ENCODE data around the gene RAVER2.
"Not testable (repeated sequence)": the region's sequence is repeated elsewhere in the genome, so short reads cannot be mapped to it uniquely, and the experiment has no call there.

Gene RAVER2, protein sequence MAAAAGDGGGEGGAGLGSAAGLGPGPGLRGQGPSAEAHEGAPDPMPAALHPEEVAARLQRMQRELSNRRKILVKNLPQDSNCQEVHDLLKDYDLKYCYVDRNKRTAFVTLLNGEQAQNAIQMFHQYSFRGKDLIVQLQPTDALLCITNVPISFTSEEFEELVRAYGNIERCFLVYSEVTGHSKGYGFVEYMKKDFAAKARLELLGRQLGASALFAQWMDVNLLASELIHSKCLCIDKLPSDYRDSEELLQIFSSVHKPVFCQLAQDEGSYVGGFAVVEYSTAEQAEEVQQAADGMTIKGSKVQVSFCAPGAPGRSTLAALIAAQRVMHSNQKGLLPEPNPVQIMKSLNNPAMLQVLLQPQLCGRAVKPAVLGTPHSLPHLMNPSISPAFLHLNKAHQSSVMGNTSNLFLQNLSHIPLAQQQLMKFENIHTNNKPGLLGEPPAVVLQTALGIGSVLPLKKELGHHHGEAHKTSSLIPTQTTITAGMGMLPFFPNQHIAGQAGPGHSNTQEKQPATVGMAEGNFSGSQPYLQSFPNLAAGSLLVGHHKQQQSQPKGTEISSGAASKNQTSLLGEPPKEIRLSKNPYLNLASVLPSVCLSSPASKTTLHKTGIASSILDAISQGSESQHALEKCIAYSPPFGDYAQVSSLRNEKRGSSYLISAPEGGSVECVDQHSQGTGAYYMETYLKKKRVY

DNA sequence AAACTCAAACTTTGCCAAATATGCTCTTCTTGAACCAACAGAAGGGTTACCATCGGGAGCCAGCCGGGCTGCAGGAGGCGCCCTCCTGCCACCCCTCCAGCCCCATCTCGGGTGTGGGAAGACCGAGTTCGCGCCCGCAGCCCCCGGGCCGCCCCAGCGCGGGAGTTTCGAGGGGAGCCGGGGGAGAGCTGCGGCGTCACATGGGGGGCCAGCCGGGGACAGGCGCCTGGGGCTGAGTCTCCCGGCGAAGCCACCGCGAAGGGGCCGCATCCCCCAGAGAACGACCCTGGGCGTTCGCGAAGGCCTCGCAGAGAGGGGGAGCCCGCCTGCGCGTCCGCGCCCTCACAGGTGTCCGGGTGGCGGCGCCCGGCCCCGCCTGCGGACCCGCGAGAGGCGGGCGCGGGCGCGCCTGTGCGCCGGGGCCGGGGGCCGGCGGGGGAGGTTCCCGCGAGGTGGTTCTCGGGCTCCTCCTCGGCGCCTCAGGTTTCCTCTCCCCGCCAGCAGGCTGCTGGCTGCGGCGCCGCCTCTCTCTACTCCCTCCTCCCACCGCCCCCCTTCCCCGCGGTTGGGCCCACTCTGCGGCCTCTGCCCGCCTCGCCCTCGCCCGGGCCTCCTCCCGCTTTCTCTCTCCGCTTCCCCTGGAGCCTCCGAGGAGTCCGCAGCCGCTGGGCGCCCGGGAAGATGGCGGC lies at the start of gene RAVER2:
TSS of gene RAVER2 (plus strand) at position 584 of the 689 bp plus-strand sequence. CDS start at position 682, 98 bp downstream.
- peak; percentile 58 to 63 for DNase-seq

DNA sequence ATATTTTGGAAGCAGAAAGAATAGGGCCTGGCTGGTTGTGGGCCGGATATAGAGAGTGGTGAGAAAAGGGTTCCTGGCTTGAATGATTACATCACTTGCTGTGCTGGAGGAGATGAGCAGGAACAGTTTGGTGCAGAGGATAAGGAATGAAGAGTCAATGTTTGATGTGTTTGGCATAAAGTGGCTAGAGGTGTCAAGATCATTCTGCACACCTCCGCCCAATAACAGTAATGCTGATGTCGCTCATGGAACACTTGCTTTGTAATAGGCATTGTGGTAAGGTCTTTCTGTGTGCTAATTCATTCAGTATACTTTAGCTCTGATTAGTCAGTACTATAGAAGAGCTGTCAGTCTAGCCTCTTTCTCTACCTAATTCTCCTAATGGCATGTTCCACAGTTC lies 48.0 kb upstream of the RAVER2 start:
- DNase-seq: no peak

DNA sequence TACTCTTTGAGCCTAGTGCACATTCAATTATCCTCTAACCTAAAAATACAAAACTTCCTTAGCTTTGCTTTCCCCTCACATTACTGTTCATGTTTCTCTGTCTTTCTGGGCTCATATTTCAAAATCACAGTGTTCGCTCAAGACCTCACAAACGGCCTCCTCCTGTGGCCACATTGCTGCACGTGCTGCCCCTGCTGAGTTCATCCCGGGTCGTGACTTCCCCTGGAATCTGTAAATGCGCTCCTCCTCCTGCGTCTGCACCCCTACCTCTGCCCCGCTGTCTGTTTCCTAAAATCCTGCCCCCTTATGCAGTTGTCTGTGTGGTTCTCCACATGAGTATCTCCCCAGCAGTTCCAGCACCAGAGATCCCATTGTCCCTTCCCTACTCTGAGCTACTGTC lies 45.5 kb upstream of the RAVER2 start:
- no peak for DNase-seq

DNA sequence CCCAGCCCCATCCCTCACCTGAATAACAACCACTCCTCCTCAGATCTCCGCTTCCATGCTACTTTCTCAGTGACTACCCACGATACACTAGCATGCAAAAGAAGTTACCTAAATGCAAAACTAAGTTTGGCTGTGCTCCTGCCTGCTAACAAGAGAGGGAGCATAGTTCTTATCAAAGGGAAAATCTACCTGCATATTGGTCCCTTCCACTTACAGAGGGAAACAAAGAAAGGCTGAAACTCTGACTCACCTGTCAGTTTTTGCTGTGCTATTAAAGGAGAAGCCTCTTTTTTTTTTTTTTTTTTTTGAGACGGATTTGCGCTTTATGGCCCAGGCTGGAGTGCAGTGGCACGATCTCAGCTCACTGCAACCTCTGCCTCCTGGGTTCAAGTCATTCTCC lies 43.8 kb upstream of the RAVER2 start:
- no peak for DNase-seq

DNA sequence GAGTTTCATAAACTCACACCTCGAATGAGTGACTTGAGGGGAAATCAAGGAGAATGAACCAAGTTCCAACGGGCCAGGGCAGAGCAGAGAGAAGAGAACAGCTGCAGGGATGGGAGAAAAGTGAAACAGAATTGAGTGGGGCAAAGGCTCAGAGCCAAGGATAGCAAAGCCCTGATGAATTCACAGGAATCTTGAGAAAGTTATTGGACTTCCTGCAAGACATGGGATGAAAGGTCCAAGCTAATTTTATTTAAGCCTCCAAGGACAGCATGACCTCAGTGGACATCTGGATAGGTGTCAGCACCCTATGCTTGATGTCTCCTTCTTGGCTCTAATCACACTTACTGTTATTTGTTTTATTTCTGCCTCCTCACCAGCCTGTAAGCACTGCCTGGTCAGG lies 43.0 kb upstream of the RAVER2 start:
- no peak for DNase-seq

DNA sequence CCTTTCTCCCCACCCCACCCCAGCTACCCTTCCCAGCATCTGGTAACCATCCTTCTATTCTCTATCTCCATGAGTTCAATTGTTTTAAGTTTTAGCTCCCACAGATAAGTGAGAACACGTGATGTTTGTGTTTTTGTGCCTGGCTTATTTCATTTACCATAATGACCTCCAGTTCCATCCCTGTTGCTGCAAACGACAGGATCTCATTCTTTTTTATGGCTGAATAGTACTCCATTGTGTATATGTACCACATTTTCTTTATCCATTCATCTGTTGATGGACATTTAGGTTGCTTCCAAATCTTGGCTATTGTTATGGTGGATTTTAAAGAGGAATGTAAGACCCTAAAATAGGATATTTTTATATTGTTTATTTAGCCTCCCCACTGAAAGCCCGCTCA lies 42.2 kb upstream of the RAVER2 start:
- not testable (repeated sequence) for DNase-seq

DNA sequence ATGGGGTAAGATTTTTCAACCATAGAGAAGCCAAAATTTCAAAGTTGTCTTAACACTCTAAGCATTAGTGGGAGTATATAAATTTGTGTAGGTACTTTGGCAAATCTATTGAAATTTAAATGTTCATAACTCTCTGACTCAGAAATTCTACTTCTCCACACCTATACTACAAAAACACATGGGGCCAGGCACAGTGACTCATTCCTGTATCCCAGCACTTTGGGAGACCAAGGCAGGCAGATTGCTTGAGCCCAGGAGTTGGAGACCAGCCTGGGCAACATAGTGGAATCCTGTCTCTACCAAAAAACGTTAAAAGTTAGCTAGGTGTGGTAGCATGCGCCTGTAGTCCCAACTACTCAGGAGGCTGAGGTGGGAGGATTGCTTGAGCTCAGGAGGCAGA lies 41.3 kb upstream of the RAVER2 start:
- DNase-seq: no peak

DNA sequence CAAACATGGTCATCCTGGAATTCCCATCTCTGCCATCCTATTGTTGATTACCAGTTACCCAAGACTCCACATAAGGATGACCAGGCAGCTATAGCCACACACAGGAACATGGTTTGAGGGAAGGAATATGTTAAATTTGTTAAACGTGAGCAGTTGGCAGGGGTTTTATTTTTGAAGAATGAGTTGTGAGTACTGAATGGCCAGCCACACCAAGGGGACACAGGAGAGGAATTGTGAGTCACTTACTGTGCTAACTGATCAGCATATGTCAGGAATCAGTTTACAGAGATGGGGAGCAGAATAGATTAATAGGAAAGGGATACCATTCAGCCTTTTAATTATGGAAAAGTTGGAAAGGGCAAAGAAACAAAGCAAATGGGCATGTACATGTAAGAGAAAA lies 39.3 kb upstream of the RAVER2 start:
- DNase-seq: no peak

DNA sequence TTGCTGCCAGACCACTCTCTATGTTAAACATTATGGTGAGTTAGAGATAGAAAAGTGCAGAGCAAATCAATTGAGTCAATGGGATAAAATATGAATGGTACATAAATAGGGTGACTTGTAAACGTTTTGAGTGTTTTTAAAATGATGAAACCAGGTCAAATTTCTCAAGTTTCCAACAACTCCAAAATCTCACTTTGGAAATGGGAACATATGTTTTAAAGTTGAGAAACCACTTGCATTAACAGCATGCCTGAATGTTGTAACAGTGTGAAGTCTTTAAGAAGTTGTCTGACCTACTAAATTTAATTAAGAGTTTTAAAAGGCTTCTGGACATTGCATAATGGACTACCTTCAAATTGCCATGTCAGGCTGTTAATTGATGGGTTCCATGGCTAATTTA lies 33.6 kb upstream of the RAVER2 start:
- DNase-seq: no peak

DNA sequence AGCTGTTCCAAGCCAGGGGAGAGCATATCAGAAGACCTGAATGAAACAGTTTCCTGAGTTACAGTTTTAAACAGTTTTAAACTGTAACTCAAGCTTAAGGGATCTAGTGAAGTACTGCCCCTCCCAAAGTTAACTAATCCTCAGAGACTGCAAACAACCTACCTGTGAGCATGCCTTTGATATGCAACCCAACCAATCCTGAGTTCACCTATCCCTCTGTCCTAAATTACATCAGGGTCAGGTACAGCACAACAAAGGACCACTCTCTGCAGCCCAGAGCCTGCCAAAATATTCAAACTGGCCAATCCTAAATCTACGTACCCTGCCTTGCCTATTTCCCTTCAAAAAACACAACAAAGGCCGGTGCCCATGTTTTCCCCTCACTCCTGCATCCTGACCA lies 32.8 kb upstream of the RAVER2 start:
- DNase-seq: no peak

DNA sequence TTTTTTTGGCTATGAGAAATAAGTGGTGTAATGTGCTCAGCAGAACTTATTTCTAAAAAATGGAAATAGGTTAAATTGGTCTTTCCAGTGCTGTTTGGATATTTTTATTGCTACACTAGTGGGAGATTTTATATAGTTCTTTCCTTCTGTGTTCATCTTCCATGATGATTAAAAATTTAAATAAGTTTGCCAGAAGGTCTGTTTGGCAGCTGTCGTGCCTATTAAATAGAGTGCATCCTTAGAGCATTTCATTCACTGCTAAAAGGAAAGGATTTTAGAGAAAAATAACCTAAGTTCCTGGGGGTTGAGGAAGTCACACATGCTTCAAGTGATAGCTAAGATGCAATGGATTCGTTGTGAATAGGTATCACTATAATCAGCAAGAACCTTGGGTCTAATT lies 29.7 kb upstream of the RAVER2 start:
- no peak for DNase-seq

DNA sequence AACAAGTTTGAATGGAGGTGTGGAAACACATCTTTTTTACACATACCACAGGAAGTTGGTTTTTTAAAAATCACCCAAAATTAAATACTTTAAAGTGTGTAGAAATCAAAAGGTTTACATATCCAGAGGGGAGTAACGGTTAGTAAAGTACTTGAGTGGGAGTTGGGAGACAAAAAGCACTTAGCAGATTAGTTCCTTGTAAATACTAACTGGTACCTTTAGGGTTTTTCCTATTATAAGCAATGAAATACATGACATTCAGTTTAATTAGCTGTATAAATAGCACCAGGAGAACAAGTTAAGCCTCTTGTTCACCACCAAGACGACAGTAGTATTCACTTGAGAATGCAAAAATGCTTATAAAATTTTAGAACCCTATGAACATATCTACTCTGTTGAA lies 23.7 kb upstream of the RAVER2 start:
- no peak for DNase-seq

DNA sequence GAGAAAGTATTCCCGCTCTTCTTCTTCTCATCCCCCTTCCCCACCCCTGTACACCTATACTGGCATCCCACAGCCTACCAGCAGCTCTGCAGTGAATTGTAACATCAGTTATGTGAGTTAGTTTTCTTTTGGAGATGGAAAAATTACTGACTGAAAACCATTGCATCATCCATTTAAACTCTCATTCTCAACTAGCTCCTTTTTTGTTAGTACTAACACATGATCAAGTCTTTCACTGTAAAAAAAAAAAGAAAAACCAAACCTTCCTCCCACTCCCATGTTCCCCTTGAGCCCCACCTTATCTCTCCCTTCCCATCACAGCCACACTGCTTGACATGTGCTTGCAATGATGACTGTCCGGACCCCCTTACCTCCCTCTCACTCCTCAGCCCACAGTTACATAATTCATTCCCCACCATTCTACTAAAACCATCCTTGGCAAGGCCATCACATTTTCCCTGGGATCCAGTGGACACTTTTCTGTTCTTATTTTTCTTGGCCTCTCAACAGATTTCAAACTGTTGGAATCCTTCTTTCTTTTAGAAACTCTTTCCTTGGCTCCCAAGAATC lies 23.2 kb upstream of the RAVER2 start:
- no peak for DNase-seq

DNA sequence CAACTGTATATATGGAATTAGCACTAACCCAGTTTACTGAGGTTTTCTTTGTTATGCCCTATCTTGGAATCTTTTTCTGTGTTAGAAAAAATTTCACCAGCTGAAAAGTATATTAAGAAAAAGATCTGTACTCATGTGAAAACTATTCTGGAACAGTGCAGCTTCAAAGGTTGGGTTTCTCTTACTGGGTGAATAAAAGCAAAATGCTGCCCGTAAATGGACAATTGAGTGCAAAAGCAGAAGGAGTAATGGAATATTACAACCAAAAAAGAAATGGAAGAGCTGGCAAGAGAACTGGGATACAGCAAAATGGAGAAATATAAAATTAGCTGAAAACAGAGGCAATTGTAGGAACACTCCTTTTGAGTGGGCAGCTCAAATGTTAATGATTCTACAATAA lies 17.0 kb upstream of the RAVER2 start:
- no peak for DNase-seq

DNA sequence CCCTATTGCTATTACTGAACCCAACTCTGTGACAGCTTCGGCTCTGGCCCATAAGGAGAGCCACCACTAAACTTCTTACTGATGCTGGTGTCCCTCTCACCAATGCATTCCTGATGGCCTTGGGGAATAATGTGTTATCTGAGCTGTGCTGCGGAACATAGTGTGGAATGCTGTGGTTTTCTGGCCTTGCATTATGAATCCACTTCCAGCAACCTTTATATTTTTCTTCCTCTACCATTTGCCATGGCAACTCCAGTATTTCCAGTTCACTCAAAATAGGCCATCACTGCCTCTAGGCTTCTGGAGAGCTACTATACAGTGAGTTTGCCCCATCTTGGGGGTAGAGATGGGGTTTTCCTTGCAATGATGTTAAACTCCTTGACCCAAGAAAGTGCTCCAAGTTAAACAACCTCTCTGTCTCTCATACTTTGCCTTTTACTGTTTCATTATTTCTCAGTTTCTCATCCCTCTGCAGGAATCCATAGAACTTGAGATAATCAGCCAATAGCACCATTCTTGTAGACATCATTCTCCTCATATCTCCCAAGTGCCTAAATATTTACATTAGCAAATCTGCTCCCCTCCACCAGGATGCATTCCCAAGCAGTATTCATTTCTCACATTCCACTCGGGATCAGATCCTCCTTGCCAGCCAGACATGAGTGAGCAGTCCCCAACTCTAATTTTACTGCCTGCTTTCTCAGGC lies 11.1 kb upstream of the RAVER2 start:
- DNase-seq: no peak

DNA sequence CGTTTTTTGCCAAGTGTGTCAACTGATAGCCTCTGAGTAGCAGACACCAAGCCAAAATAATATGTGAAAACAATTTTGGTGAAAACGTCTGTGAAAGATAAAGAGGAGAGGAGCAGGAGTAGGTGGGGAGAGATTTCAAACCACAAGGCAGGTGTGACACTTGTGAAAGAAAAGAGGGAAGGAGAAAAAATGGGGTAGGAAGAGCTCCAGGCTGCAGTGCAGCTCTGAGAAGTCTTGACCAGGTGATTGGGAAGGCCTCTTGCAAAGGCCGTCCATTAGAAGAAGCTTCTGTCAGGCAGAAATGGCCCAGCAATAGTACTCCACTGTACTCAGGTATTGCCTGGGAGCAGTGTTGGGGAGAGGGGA lies 10.6 kb upstream of the RAVER2 start:
- no peak for DNase-seq

DNA sequence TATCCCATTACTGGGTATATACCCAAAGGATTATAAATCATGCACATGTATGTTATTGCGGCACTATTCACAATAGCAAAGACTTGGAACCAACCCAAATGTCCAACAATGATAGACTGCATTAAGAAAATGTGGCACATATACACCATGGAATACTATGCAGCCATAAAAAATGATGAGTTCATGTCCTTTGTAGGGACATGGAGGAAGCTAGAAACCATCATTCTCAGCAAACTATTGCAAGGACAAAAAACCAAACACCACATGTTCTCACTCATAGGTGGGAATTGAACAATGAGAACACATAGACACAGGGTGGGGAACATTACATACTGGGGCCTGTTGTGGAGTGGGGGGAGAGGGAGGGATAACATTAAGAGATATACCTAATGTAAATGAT lies 4.2 kb upstream of the RAVER2 start:
- not testable (repeated sequence) for DNase-seq

DNA sequence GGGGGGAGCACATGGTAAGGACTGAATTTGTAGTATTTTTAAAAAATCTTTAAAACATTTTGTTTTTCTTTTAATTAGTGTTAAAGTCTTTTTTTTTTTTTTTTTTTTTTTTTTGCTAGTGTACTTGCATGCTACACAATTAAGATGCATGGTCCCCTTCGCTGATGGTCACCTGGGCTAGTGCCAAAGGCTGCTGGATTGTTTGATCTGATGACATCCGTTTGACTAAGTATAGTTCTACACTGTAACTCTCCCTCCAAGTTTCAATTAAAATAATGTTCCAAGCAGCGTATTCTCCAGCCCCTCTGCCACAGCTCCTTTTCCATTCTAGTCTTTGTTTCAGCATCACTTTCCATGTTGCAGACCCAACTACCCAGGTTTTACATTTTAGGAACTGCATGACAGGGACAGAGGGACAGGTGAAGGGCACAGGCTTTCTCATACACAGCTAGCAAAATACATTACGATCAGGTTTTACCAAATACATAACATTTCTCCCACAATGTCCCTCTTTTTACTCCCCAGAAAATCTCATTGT lies 852 bp upstream of the RAVER2 start:
- DNase-seq: no peak

DNA sequence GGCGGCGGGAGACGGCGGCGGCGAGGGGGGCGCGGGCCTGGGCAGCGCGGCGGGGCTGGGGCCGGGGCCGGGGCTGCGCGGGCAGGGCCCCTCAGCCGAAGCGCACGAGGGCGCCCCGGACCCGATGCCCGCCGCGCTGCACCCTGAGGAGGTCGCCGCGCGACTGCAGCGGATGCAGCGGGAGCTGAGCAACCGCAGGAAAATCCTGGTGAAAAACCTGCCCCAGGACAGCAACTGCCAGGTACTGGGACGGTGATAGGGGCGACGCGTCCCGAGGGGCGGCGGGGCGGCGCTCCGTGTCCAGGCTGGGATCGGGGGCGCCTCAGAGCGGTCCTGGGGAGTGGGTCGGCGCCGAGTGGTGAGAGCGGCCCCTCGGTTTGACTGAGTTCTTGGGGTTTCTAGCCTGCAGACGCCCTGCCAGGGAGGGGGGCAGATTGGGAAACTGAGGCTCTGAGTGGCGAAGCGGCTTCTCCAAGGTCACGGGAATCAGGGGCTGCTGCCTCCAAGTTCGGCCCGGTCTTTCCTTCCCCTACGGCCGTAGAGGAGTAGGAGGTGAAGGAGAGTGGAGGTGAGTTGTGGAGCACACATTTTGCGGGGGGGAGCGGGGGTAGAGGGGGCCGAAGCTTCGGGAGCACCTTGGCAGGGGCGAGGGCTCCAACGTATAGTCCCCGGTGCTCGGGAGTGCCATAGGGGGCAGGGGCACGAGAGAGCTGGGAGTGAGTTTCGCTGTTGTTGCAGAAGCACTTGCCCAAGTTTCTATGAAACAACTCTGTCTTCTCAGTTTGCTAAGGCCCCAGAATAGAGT lies 508 bp downstream of the RAVER2 start:
- DNase-seq: peak in 1 of 2 donors; percentile 10

DNA sequence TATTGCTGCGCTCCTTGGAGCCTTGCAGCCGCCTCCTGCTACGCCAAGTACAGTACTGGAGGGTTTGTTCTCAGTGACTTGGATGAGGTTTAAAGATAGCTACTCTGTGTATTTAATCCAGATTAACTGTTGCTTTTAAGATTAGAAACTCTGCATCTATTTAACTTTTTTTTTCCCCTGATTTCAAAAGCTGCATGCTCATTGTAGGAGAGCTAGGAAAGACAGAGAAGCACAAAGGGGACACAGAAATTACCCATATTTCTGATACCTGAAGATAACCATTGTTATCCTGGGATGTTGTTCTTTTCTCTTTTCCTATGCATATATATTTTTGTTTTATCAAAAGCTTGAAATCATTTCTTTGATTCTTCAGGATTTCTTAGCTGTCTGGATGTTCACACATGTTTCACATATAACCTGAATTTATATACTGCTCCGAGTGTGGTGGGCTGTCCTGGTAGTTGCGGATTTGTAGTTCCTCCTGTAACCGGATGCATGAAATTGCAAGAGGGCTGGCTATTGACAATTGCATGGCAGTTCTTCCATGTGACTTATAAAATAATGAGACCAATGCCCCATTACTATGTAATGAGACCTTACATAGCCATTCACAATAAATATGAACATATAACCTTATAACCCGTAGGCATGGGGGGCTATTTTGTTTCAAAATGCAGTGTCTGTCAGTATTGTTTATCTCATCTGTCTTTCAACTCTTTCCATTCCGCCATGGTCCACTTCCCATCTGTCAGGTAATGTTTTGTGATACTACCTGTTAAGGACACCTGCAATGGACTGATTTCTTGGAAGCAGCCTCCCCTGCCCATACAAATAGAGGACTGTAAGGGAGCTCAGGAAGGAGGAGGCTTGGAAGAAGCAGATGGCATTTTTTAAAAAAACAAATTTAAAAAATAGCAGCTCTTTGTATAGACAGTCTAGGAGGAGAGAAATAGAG lies 1.4 kb downstream of the RAVER2 start:
- no peak for DNase-seq

DNA sequence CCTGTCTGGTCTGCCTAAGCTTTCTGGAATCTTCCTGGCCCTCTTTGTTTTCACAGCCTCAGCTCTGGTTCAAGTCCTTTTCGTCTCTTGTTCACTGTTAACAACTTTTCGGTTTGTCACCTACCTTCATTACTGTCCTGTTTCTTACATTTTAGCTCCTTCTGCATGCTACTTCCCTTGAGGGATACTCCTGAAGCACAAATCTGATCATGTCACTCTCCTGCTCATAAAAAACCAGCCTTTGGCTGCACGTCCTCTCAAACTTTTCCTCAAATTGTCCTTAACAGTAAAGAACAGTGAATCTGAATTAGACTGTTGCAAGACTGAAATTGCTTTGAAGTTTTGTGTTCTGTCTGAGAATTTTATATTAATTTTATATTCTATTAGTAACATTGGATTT lies 3.3 kb downstream of the RAVER2 start:
- no peak for DNase-seq
